K562 (cell line): Measurements from ENCODE around the gene DNAI1. TPM values are rescaled to one million over a fixed set of nuclear protein-coding genes. Genes with fewer than 3 reads are reported as not detected.

Experiments used
- ARID3A ChIP-seq: IDR thresholded peaks from 2 replicates; pipeline ENCODE4 v1.6.1; 2012; ENCODE audit warnings: low read depth, low read length, improper control_type of control experiment, borderline replicate concordance
- ASH1L ChIP-seq: fragments of 450-650 bp; IDR thresholded peaks from 2 replicates; pipeline ENCODE4 v1.6.1; 2018; ENCODE audit warnings: borderline replicate concordance, mild to moderate bottlenecking, low read depth; ENCODE audit not compliant: partially characterized antibody
- ATF7 ChIP-seq: fragments of 450-650 bp; IDR thresholded peaks from 2 replicates; pipeline ENCODE4 v1.7.1; 2014; ENCODE audit warnings: mild to moderate bottlenecking, moderate library complexity
- CHAMP1 ChIP-seq: fragments of 450-650 bp; IDR thresholded peaks from 2 replicates; pipeline ENCODE4 v1.6.1; 2016; ENCODE audit warnings: mild to moderate bottlenecking
- DACH1 ChIP-seq: fragments of 450-650 bp; IDR thresholded peaks from 2 replicates; pipeline ENCODE4 v1.6.1; 2018; ENCODE audit not compliant: partially characterized antibody
- EZH2 ChIP-seq: IDR thresholded peaks from 2 replicates; pipeline ENCODE4 v1.6.1; 2012; ENCODE audit warnings: low read depth, mild to moderate bottlenecking, inconsistent platforms, low read length, borderline replicate concordance
- KDM5B ChIP-seq: fragments of 200-600 bp; sonication (generic); IDR thresholded peaks from 2 replicates; pipeline ENCODE4 v1.6.1; 2012; ENCODE audit warnings: low read depth, mild to moderate bottlenecking, moderate library complexity, low read length, control low read depth, inconsistent platforms; ENCODE audit not compliant: insufficient replicate concordance
- MAZ ChIP-seq, 2 experiments: fragments of 450-650 bp in 1 of 2; sonication (generic) in 1 of 2; formaldehyde crosslinking; IDR thresholded peaks in 1 of 2; conservative IDR thresholded peaks in 1 of 2; 2 replicates each; pipeline versions ENCODE4 v1.4.0 to v1.5.0; 2020; ENCODE audit warnings: mild to moderate bottlenecking in 1 of 2, missing genetic modification reagents in 1 of 2
- MIER1 ChIP-seq: fragments of 450-650 bp; IDR thresholded peaks from 2 replicates; pipeline ENCODE4 v1.6.1; 2016; ENCODE audit warnings: antibody characterized with exemption, mild to moderate bottlenecking, low read depth
- PHF21A ChIP-seq: fragments of 450-650 bp; IDR thresholded peaks from 2 replicates; pipeline ENCODE4 v1.6.1; 2017; ENCODE audit warnings: low read depth, borderline replicate concordance
- SAFB2 ChIP-seq: fragments of 200-400 bp; formaldehyde crosslinking; IDR thresholded peaks from 2 replicates; pipeline ENCODE4 v1.6.1; 2018; ENCODE audit warnings: borderline replicate concordance, low read length, low read depth, moderate library complexity; ENCODE audit not compliant: severe bottlenecking
- SMAD3 ChIP-seq: fragments of 450-650 bp; formaldehyde crosslinking; conservative IDR thresholded peaks from 2 replicates; pipeline ENCODE4 v1.4.0; 2020; ENCODE audit warnings: mild to moderate bottlenecking
- SNAPC5 ChIP-seq: fragments of 250-450 bp; sonication (Bioruptor Pico); IDR thresholded peaks from 2 replicates; pipeline ENCODE4 v1.8.0; 2021; ENCODE audit warnings: moderate library complexity, mild to moderate bottlenecking, inconsistent platforms
- SP2 ChIP-seq: IDR thresholded peaks from 2 replicates; pipeline ENCODE4 v1.6.1; 2011; ENCODE audit warnings: mild to moderate bottlenecking, low read depth, low read length, moderate library complexity; ENCODE audit not compliant: poor library complexity, severe bottlenecking; ENCODE audit errors: extremely low read depth
- SRF ChIP-seq, 2 experiments: fragments of 250-450, 450-650 bp in 1 of 2; sonication (Bioruptor Pico) in 1 of 2; sonication (generic) in 1 of 2; formaldehyde crosslinking; IDR thresholded peaks; 2 replicates each; pipeline versions ENCODE4 v1.5.0 to v1.5.1; 2020 to 2022; ENCODE audit warnings: mild to moderate bottlenecking in 1 of 2, missing genetic modification reagents in 1 of 2
- STAT5A ChIP-seq: IDR thresholded peaks from 2 replicates; pipeline ENCODE4 v1.6.1; 2012; ENCODE audit warnings: low read length, inconsistent platforms, borderline replicate concordance
- TBP ChIP-seq: optimal IDR thresholded peaks from 2 replicates; pipeline ENCODE3; 2011; ENCODE audit warnings: low read depth, low read length, improper control_type of control experiment
- TCFL5 ChIP-seq: fragments of 250-450 bp; sonication (Bioruptor Pico); conservative IDR thresholded peaks from 2 replicates; pipeline ENCODE4 v1.6.1; 2021; ENCODE audit warnings: mild to moderate bottlenecking, moderate library complexity, matching md5 sums
- ZBTB1 ChIP-seq: sonication (generic); formaldehyde crosslinking; IDR thresholded peaks from 2 replicates; pipeline ENCODE4 v1.8.1; 2023; ENCODE audit warnings: missing genetic modification reagents, low read depth, mild to moderate bottlenecking, borderline replicate concordance
- ZC3H11A ChIP-seq: IDR thresholded peaks from 2 replicates; pipeline ENCODE4 v1.6.1; 2012; ENCODE audit warnings: low read depth, low read length, improper control_type of control experiment
- ZNF197 ChIP-seq: fragments of 200-800 bp; sonication (Bioruptor generic); IDR thresholded peaks from 2 replicates; pipeline ENCODE4 v1.6.1; 2016; ENCODE audit warnings: low read depth, missing genetic modification characterization, missing compliant biosample characterization
- ZNF445 ChIP-seq: fragments of 250-450 bp; sonication (Bioruptor Pico); IDR thresholded peaks from 2 replicates; pipeline ENCODE4 v1.4.0; 2020; ENCODE audit warnings: low read depth, mild to moderate bottlenecking, moderate library complexity
- ZNF75A ChIP-seq: fragments of 450-650 bp; formaldehyde crosslinking; IDR thresholded peaks from 2 replicates; pipeline ENCODE4 v1.4.0; 2020; ENCODE audit warnings: mild to moderate bottlenecking
- polyA plus RNA-seq, 8 experiments: library from polyadenylated mRNA; depleted of rRNA in 4 of 8; stranded (reverse) in 5 of 8; unstranded in 3 of 8; fragments of >200 nt; fragmentation: Nextera tagmentation in 2 of 8; fragmentation: Illumina TruSeq in 1 of 8; extraction: Ambion mirVana in 2 of 8; extraction: Trizol in 1 of 8; gene quantifications; 2 replicates each; pipeline versions ENCODE4 v1.2.1 to v1.2.3, GENCODE V29; 2011 to 2014; ENCODE audit warnings: inconsistent platforms in 1 of 8, missing spikeins in 1 of 8
- total RNA-seq, 7 experiments: library from RNA; depleted of rRNA in 6 of 7; stranded (reverse); fragments of >200 nt in 6 of 7; fragmentation: Illumina TruSeq in 2 of 7; extraction: Trizol in 2 of 7; gene quantifications; 2 replicates each; pipeline versions ENCODE4 v1.2.1 to v1.2.3, GENCODE V29; 2011 to 2021; ENCODE audit warnings: low replicate concordance in 1 of 7

DNAI1 gene
- total and polyA plus RNA-seq, 9 of the 15 experiments (the other 6 are each of a cell fraction or from before 2014, with no cell fraction given): 0.01 to 0.17 (median 0.04) TPM; not detected in 6

GRCh38 chr9:34457266-34458012 lies 1.2 kb upstream of the DNAI1 start (continued):
- no peak for TF ChIP-seq ARID3A
- TF ChIP-seq CHAMP1: no peak
- no peak for TF ChIP-seq ZNF75A
- peak; percentile 17 for TF ChIP-seq KDM5B
- TF ChIP-seq SNAPC5: no peak
- no peak for TF ChIP-seq ASH1L
- no peak for TF ChIP-seq SAFB2
- peak; percentile 78; the same call in 1 of the 2 replicates for TF ChIP-seq ATF7
- TF ChIP-seq ZNF197 (CRISPR knock-in tag): no peak
- no peak for TF ChIP-seq SMAD3 (CRISPR knock-in tag)
- no peak for TF ChIP-seq SRF (CRISPR knock-in tag; IDR thresholded peaks at IDR 0.05)
- TF ChIP-seq MAZ (CRISPR knock-in tag; conservative IDR thresholded peaks at IDR 0.05 in 1 of 2, IDR thresholded peaks at IDR 0.05 in 1 of 2): no peak
- no peak for TF ChIP-seq TBP
- no peak for TF ChIP-seq DACH1
- no peak for TF ChIP-seq TCFL5 (CRISPR knock-in tag)
- TF ChIP-seq ZBTB1 (CRISPR knock-in tag): no peak
- TF ChIP-seq EZH2: no peak
- TF ChIP-seq STAT5A: no peak
- no peak for TF ChIP-seq SP2
- TF ChIP-seq ZNF445 (CRISPR knock-in tag): no peak
- no peak for TF ChIP-seq PHF21A
- no peak for TF ChIP-seq ZC3H11A
- no peak for TF ChIP-seq MIER1
